ENCODE results near the gene HMGCLL1. TPM values are rescaled to one million over a fixed set of nuclear protein-coding genes. Genes with fewer than 3 reads are reported as not detected.

Gene HMGCLL1
- total RNA-seq, 1 donor from 2014 or later = 4.3 TPM

GRCh38 chr6:55437141-55437540 lies 141.9 kb downstream of the HMGCLL1 start:
- ATAC-seq = no peak
- no peaks in the 10 kb centered on the region for H3K9me3 ChIP-seq
- no peak overlapping the region for H3K27ac ChIP-seq
- intact Hi-C loops (cut with DNase I) = no loop called here
- no peaks in the 10 kb centered on the region for H3K27me3 ChIP-seq (ENCODE audit: low read depth)
- no peaks in the 10 kb centered on the region for H3K36me3 ChIP-seq
- no peak for DNase-seq
- H3K4me3 ChIP-seq = no peak overlapping the region
- no peak for TF ChIP-seq CTCF (IDR thresholded peaks at IDR 0.05)
- no peaks in the 10 kb centered on the region for H3K4me1 ChIP-seq

GRCh38 chr6:55433446-55434130 lies 145.4 kb downstream of the HMGCLL1 start:
- intact Hi-C loops (cut with DNase I) = no loop called here

GRCh38 chr6:55423933-55424332 lies 155.1 kb downstream of the HMGCLL1 start:
- Histone ChIP-seq H3K27ac (no peak overlapping the region), H3K36me3 (no peaks in the 10 kb centered on the region), H3K27me3 (ENCODE audit: low read depth) (no peaks in the 10 kb centered on the region), H3K4me3 (no peak overlapping the region), H3K9me3 (no peaks in the 10 kb centered on the region), H3K4me1 (no peaks in the 10 kb centered on the region)
- no peak for ATAC-seq
- intact Hi-C loops (cut with DNase I) = no loop called here
- no peak for TF ChIP-seq CTCF (IDR thresholded peaks at IDR 0.05)
- no peak for DNase-seq

More at GRCh38 chr6:55433446-55434130, 145.4 kb downstream of the HMGCLL1 start:
- Histone ChIP-seq H3K4me1 (no peaks in the 10 kb centered on the region), H3K9me3 (no peaks in the 10 kb centered on the region), H3K27ac (no peak overlapping the region), H3K4me3 (no peak overlapping the region), H3K27me3 (ENCODE audit: low read depth) (no peaks in the 10 kb centered on the region), H3K36me3 (no peaks in the 10 kb centered on the region)
- no peak for TF ChIP-seq CTCF (IDR thresholded peaks at IDR 0.05)
- no peak for DNase-seq
- ATAC-seq = no peak

GRCh38 chr6:55410674-55411073 lies 168.3 kb downstream of the HMGCLL1 start:
- H3K36me3 ChIP-seq = no peaks in the 10 kb centered on the region
- H3K9me3 ChIP-seq = peaks cover 5% of the 10 kb centered on the region
- no peak for DNase-seq
- intact Hi-C loops (cut with DNase I) = no loop called here
- no peak overlapping the region for H3K4me3 ChIP-seq
- no peaks in the 10 kb centered on the region for H3K27me3 ChIP-seq (ENCODE audit: low read depth)
- no peak for ATAC-seq
- no peak for TF ChIP-seq CTCF (IDR thresholded peaks at IDR 0.05)
- no peaks in the 10 kb centered on the region for H3K4me1 ChIP-seq
- H3K27ac ChIP-seq = no peak overlapping the region

GRCh38 chr6:55405474-55406235 lies 173.3 kb downstream of the HMGCLL1 start:
- no peak for TF ChIP-seq CTCF (IDR thresholded peaks at IDR 0.05)
- Histone ChIP-seq H3K9me3 (peaks cover 5% of the 10 kb centered on the region), H3K36me3 (no peaks in the 10 kb centered on the region), H3K4me1 (no peaks in the 10 kb centered on the region), H3K27me3 (ENCODE audit: low read depth) (no peaks in the 10 kb centered on the region), H3K27ac (no peak overlapping the region), H3K4me3 (no peak overlapping the region)
- no peak for DNase-seq
- intact Hi-C loops (cut with DNase I) = no loop called here
- no peak for ATAC-seq
